Lower leg skin (tissue), 3 donors: Measurements from ENCODE around the gene GJC1.

Experiments used
- CTCF ChIP-seq, 3 donors: fragments of 450-650 bp; IDR thresholded peaks; one replicate each; pipeline ENCODE4 v1.5.1; 2016; ENCODE audit warnings: antibody characterized with exemption in 3 of 3, mild to moderate bottlenecking in 3 of 3, moderate library complexity in 2 of 3
- POLR2A ChIP-seq, 2 donors: fragments of 450-650 bp; IDR thresholded peaks; one replicate each; pipeline ENCODE4 v1.6.1; 2016 to 2017; ENCODE audit warnings: antibody characterized with exemption in 2 of 2, mild to moderate bottlenecking in 1 of 2, moderate library complexity in 1 of 2

- no peak for TF ChIP-seq POLR2A (IDR thresholded peaks at IDR 0.05)
- no peak for TF ChIP-seq CTCF (IDR thresholded peaks at IDR 0.05)
Observed at GRCh38 chr17:44786551-44787081, 43.5 kb downstream of the GJC1 start.
